Activated B cell treated with CpG ODN at 0.5 μM for 24 hours (primary cell): ENCODE results near the gene CCNI2. TPM values are rescaled to one million over a fixed set of nuclear protein-coding genes. Genes with fewer than 3 reads are reported as not detected.

Source experiments
- ATAC-seq: fragments of 200-7000 bp; cut with Tn5 transposase; one replicate; pipeline ENCODE4 v1.10.0; 2021; ENCODE audit warnings: low read depth, mild to moderate bottlenecking, moderate library complexity
- CTCF ChIA-PET: fragments of 350-600 bp; sonication (Branson Sonifier 250); formaldehyde crosslinking; loops from one replicate; lab custom pipeline; 2021; ENCODE audit warnings: antibody characterized with exemption; lab: Charles Lee
- POLR2A ChIA-PET: fragments of 350-600 bp; sonication (Branson Sonifier 250); formaldehyde crosslinking; loops from one replicate; lab custom pipeline; 2021; ENCODE audit warnings: antibody characterized with exemption; lab: Charles Lee
- DNase-seq: peaks from one replicate; pipeline ENCODE4 v3.0.0; 2022
- H3K27ac Mint-ChIP-seq: one replicate; pipeline ENCODE4 v1.8.0; 2020; ENCODE audit warnings: mixed read lengths
- H3K27me3 Mint-ChIP-seq: one replicate; pipeline ENCODE4 v1.8.0; 2021; ENCODE audit warnings: mixed read lengths
- H3K36me3 Mint-ChIP-seq: one replicate; pipeline ENCODE4 v1.8.0; 2021; ENCODE audit warnings: low read depth, mixed read lengths
- H3K4me1 Mint-ChIP-seq: one replicate; pipeline ENCODE4 v1.8.0; 2021; ENCODE audit warnings: mixed read lengths
- H3K4me3 Mint-ChIP-seq: one replicate; pipeline ENCODE4 v1.8.0; 2020; ENCODE audit warnings: mild to moderate bottlenecking, mixed read lengths
- H3K9me3 Mint-ChIP-seq: one replicate; pipeline ENCODE4 v1.8.0; 2020; ENCODE audit warnings: mixed read lengths
- intact Hi-C: fragments of 100-400 bp; cut with micrococcal nuclease; formaldehyde crosslinking; loops from one replicate; pipeline ENCODE4 v1.15.1; 2024
- total RNA-seq: library from RNA; stranded (reverse); gene quantifications from 2 replicates; pipeline ENCODE4 v1.2.3, GENCODE V29; 2022
- TF ChIP-seq, protein P1 (sequence below): fragments of 200-600 bp; IDR thresholded peaks from one replicate; pipeline ENCODE4 v1.8.0; 2022; ENCODE audit warnings: antibody characterized with exemption, mild to moderate bottlenecking

CCNI2 gene
- total RNA-seq, 1 donor from 2014 or later = 0.44 TPM

DNA sequence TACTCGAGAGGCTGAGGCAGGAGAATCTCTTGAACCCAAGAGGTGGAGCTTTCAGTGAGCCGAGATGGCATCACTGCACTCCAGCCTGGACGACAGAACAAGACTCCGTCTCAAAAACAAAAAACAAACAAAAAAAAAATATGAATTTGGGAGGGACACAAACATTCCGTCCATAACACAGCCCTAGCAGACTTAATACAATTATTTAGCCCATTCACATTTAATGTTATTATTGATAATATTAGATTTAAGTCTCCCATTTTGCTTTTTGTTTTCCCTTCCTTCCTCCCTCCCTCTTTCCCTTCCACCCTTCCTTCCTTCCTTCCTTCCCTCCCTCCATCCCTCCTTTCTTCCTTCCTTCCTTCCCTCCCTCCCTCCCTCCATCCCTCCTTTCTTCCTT lies 4.6 kb upstream of the CCNI2 start:
- TF ChIP-seq, protein P1, sequence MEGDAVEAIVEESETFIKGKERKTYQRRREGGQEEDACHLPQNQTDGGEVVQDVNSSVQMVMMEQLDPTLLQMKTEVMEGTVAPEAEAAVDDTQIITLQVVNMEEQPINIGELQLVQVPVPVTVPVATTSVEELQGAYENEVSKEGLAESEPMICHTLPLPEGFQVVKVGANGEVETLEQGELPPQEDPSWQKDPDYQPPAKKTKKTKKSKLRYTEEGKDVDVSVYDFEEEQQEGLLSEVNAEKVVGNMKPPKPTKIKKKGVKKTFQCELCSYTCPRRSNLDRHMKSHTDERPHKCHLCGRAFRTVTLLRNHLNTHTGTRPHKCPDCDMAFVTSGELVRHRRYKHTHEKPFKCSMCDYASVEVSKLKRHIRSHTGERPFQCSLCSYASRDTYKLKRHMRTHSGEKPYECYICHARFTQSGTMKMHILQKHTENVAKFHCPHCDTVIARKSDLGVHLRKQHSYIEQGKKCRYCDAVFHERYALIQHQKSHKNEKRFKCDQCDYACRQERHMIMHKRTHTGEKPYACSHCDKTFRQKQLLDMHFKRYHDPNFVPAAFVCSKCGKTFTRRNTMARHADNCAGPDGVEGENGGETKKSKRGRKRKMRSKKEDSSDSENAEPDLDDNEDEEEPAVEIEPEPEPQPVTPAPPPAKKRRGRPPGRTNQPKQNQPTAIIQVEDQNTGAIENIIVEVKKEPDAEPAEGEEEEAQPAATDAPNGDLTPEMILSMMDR = no peak
- peaks cover 9% of the 10 kb centered on the region for H3K4me1 Mint-ChIP-seq
- peaks cover under 1% of the 10 kb centered on the region for H3K36me3 Mint-ChIP-seq
- ATAC-seq (no peak), DNase-seq (no peak)
- no peak overlapping the region for H3K4me3 Mint-ChIP-seq
- CTCF ChIA-PET = no interaction called here
- intact Hi-C loops = no loop called here
- H3K9me3 Mint-ChIP-seq = no peaks in the 10 kb centered on the region
- H3K27ac Mint-ChIP-seq = no peak overlapping the region
- POLR2A ChIA-PET = no interaction called here
- peaks cover 19% of the 10 kb centered on the region for H3K27me3 Mint-ChIP-seq

DNA sequence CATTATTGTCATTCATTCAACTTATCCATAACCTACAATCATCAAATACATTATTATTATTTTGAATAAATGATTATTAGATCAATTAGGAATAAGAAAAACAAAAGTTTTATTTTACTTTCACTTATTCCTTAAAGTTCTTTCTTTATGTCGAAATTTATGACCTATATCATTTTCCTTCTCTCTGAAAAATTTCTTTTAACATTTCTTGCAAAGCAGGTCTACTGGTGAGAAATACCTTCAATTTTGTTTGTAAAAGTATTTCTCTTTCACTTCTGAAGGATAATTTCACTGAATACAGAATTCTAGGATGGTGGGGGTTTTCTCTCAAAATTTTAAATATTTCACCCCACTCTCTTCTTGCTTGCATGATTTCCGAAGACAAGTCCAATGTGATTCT lies 2.6 kb upstream of the CCNI2 start:
- ChIA-PET POLR2A (no interaction called here), CTCF (no interaction called here)
- Mint-ChIP-seq H3K4me3 (no peak overlapping the region), H3K27ac (no peak overlapping the region), H3K27me3 (peaks cover 24% of the 10 kb centered on the region), H3K9me3 (no peaks in the 10 kb centered on the region), H3K4me1 (peaks cover 5% of the 10 kb centered on the region), H3K36me3 (no peaks in the 10 kb centered on the region)
- TF ChIP-seq, protein P1 = no peak
- DNase-seq = no peak
- intact Hi-C loops = no loop called here
- no peak for ATAC-seq

DNA sequence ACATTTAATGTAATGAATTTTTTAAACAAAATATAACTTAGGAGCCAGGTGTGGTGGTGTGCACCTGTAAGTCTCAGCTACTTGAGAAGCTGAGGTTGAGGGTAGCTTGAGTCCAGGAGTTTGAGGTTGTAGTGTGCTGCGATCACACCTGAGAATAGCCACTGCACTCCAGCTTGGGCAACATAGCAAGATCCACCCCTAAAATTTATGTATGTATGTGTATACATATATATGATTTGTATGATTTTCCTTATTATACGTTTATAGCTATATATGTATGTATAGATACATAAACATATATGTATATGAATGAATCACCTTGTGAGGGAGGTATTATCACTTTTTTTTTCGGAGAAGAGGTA lies 653 bp upstream of the CCNI2 start:
- H3K36me3 Mint-ChIP-seq = no peaks in the 10 kb centered on the region
- peaks cover 24% of the 10 kb centered on the region for H3K27me3 Mint-ChIP-seq
- H3K4me3 Mint-ChIP-seq = peak overlapping the region; percentile 73
- CTCF ChIA-PET = interaction anchor here (2.2 kb wide), 1 partner anchor 74 kb away, joined by 6 read pairs; no protein-coding TSS in a partner anchor
- H3K4me1 Mint-ChIP-seq = peaks cover 14% of the 10 kb centered on the region
- POLR2A ChIA-PET = interaction anchor here (1.7 to 2.0 kb wide), 2 partner anchors 9 to 31 kb away, joined by 5 to 8 read pairs; partner anchors contain the start of gene KIF3A
- TF ChIP-seq, protein P1 = no peak
- no peaks in the 10 kb centered on the region for H3K9me3 Mint-ChIP-seq
- intact Hi-C loops = loop anchor here (2.0 kb wide), 1 partner anchor 74 kb away; no protein-coding TSS in a partner anchor
- ATAC-seq = no peak
- H3K27ac Mint-ChIP-seq = no peak overlapping the region
- DNase-seq = no peak

DNA sequence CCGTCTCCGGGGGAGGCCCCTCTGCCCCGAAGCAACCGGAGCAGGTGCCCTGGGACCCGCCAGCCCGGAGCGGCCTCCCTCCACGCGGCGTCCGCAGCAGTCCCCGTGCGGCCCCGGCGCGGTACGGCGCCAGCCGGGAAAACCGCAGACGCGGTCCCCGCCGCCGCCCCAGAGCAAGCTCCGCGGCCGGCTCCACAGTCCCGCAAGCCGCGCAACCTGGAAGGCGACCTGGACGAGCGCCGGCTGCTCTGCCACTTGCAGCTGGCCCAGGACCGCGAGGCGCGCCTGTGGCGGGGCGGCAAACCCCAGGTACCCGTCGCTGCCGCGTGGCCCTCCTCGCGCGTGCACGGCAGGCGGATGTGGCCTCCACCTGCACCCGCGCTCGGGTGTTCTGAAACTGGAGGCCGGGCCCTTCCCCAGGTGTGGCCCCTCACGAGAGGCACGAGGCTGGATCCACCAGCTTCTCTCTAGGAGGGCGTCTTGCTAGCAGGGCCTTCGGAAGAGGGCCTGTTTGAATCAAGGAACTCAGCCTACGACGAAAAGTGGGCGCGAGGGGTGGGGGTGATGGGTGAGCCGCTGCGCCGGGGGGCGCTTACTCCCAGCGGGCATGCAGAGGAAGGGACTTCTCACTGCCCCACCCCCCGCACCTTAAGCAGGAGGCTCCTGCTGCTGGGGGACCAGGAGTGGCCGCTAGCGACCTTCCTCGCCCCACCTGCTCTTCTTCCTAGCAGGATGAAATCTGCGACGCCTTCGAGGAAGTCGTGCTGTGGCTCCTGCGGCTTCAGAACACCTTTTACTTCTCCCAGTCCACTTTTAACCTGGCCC lies 602 bp downstream of the CCNI2 start:
- H3K27ac Mint-ChIP-seq = no peak overlapping the region
- CTCF ChIA-PET = interaction anchor here (1.3 to 2.2 kb wide), 2 partner anchors 10 to 72 kb away, joined by 5 to 6 read pairs; partner anchors contain the start of gene KIF3A
- no peaks in the 10 kb centered on the region for H3K9me3 Mint-ChIP-seq
- TF ChIP-seq, protein P1 = no peak
- POLR2A ChIA-PET = interaction anchor here (1.7 to 2.0 kb wide), 2 partner anchors 10 to 30 kb away, joined by 5 to 8 read pairs; partner anchors contain the start of gene KIF3A
- DNase-seq (no peak), ATAC-seq (peak; percentile 16)
- peaks cover 19% of the 10 kb centered on the region for H3K4me1 Mint-ChIP-seq
- peaks cover 17% of the 10 kb centered on the region for H3K27me3 Mint-ChIP-seq
- intact Hi-C loops = loop anchor here (1.0 to 2.0 kb wide), 2 partner anchors 11 to 73 kb away; partner anchors contain the start of gene KIF3A
- H3K4me3 Mint-ChIP-seq = peak overlapping the region; percentile 48
- H3K36me3 Mint-ChIP-seq = no peaks in the 10 kb centered on the region

DNA sequence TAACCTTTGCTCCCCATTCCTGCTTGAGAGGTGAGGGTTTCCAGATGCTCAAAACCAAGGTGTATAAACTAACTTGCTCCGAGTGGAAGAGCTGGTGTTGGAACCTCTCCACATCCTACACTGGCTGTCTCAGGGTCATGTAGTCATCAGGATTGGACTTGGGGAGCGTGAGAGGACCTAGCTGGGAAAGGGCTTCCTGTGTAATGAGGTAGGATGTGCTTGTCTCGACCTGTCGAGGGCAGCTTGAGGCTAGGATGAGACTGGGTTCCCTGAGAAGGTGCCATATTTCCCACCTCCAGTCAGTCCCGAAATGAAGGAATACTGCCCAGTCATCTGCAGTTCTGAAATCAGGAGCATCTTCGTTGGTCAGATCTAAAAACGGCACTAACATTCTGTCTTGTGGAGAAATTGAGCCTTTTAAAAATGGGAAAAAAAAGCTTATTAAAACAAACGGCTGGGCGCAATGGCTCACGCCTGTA lies 1.3 kb downstream of the CCNI2 start:
- CTCF ChIA-PET = no interaction called here
- TF ChIP-seq, protein P1 = no peak
- Mint-ChIP-seq H3K27me3 (peaks cover 14% of the 10 kb centered on the region), H3K27ac (no peak overlapping the region), H3K4me1 (peaks cover 19% of the 10 kb centered on the region), H3K36me3 (no peaks in the 10 kb centered on the region), H3K9me3 (no peaks in the 10 kb centered on the region), H3K4me3 (peak overlapping the region; percentile 48)
- no peak for ATAC-seq
- POLR2A ChIA-PET = no interaction called here
- no peak for DNase-seq
- intact Hi-C loops = no loop called here
